IPS-18a (cell line): Measurements from ENCODE around the gene BMI1.

Experiments
- H3K27ac ChIP-seq: one replicate; pipeline ENCODE4 v1.5.1; 2013; ENCODE audit warnings: low read length
- H3K27me3 ChIP-seq: one replicate; pipeline ENCODE4 v1.6.1; 2013; ENCODE audit warnings: mild to moderate bottlenecking, low read length; ENCODE audit not compliant: control insufficient read depth, insufficient read depth
- H3K36me3 ChIP-seq: one replicate; pipeline ENCODE4 v1.6.1; 2013; ENCODE audit warnings: low read depth, low read length; ENCODE audit not compliant: control insufficient read depth
- H3K4me1 ChIP-seq: one replicate; pipeline ENCODE4 v1.6.1; 2013; ENCODE audit warnings: low read depth, low read length; ENCODE audit not compliant: control insufficient read depth
- H3K4me3 ChIP-seq: one replicate; pipeline ENCODE4 v1.5.1; 2013; ENCODE audit warnings: low read length
- H3K9ac ChIP-seq: one replicate; pipeline ENCODE4 v1.6.1; 2013; ENCODE audit warnings: mild to moderate bottlenecking, low read length, moderate library complexity
- H3K9me3 ChIP-seq: one replicate; pipeline ENCODE4 v1.6.1; 2013; ENCODE audit warnings: low read depth, low read length; ENCODE audit not compliant: control insufficient read depth

The BMI1 gene

GRCh38 chr10:22363305-22363704 is 42.4 kb downstream of the BMI1 start:
- H3K9me3 ChIP-seq, result no peaks in the 10 kb centered on the region
- H3K9ac ChIP-seq, result no peak overlapping the region
- H3K4me1 ChIP-seq, result no peaks in the 10 kb centered on the region
- no peak overlapping the region for H3K4me3 ChIP-seq
- H3K27me3 ChIP-seq, result no peaks in the 10 kb centered on the region
- H3K27ac ChIP-seq, result no peak overlapping the region
- H3K36me3 ChIP-seq, result no peaks in the 10 kb centered on the region

- Histone ChIP-seq H3K9ac (no peak overlapping the region), H3K9me3 (no peaks in the 10 kb centered on the region), H3K36me3 (no peaks in the 10 kb centered on the region), H3K27ac (no peak overlapping the region), H3K4me3 (no peak overlapping the region), H3K27me3 (no peaks in the 10 kb centered on the region), H3K4me1 (no peaks in the 10 kb centered on the region)
These were observed 43.7 kb downstream of the BMI1 start for GRCh38 chr10:22364407-22365140.

GRCh38 chr10:22365233-22365632 is 44.3 kb downstream of the BMI1 start:
- no peaks in the 10 kb centered on the region for H3K27me3 ChIP-seq
- no peak overlapping the region for H3K4me3 ChIP-seq

GRCh38 chr10:22365644-22366434 is 44.9 kb downstream of the BMI1 start:
- Histone ChIP-seq H3K4me1 (no peaks in the 10 kb centered on the region), H3K9ac (no peak overlapping the region), H3K4me3 (no peak overlapping the region), H3K36me3 (no peaks in the 10 kb centered on the region), H3K27ac (no peak overlapping the region), H3K27me3 (no peaks in the 10 kb centered on the region), H3K9me3 (no peaks in the 10 kb centered on the region)

More at GRCh38 chr10:22365233-22365632, 44.3 kb downstream of the BMI1 start:
- Histone ChIP-seq H3K4me1 (no peaks in the 10 kb centered on the region), H3K36me3 (no peaks in the 10 kb centered on the region), H3K9me3 (no peaks in the 10 kb centered on the region), H3K9ac (no peak overlapping the region), H3K27ac (no peak overlapping the region)

- Histone ChIP-seq H3K9ac (no peak overlapping the region), H3K9me3 (no peaks in the 10 kb centered on the region)
These were observed 45.5 kb downstream of the BMI1 start for GRCh38 chr10:22366435-22366703.

GRCh38 chr10:22366771-22367170 is 45.9 kb downstream of the BMI1 start:
- Histone ChIP-seq H3K9ac (no peak overlapping the region), H3K9me3 (no peaks in the 10 kb centered on the region), H3K27ac (no peak overlapping the region), H3K27me3 (no peaks in the 10 kb centered on the region), H3K36me3 (no peaks in the 10 kb centered on the region), H3K4me3 (no peak overlapping the region), H3K4me1 (no peaks in the 10 kb centered on the region)

More at GRCh38 chr10:22366435-22366703, 45.5 kb downstream of the BMI1 start:
- Histone ChIP-seq H3K36me3 (no peaks in the 10 kb centered on the region), H3K4me1 (no peaks in the 10 kb centered on the region), H3K27ac (no peak overlapping the region), H3K4me3 (no peak overlapping the region), H3K27me3 (no peaks in the 10 kb centered on the region)

- no peaks in the 10 kb centered on the region for H3K4me1 ChIP-seq
- no peaks in the 10 kb centered on the region for H3K9me3 ChIP-seq
- H3K36me3 ChIP-seq, result no peaks in the 10 kb centered on the region
- no peak overlapping the region for H3K27ac ChIP-seq
- no peak overlapping the region for H3K4me3 ChIP-seq
- H3K9ac ChIP-seq, result no peak overlapping the region
- no peaks in the 10 kb centered on the region for H3K27me3 ChIP-seq
These were observed 46.6 kb downstream of the BMI1 start for GRCh38 chr10:22367471-22367870.

GRCh38 chr10:22368402-22368801 is 47.5 kb downstream of the BMI1 start:
- Histone ChIP-seq H3K4me3 (no peak overlapping the region), H3K4me1 (no peaks in the 10 kb centered on the region)

GRCh38 chr10:22368981-22369380 is 48.1 kb downstream of the BMI1 start:
- H3K27ac ChIP-seq, result no peak overlapping the region
- H3K4me1 ChIP-seq, result no peaks in the 10 kb centered on the region
- H3K4me3 ChIP-seq, result no peak overlapping the region
- H3K9me3 ChIP-seq, result no peaks in the 10 kb centered on the region
- H3K36me3 ChIP-seq, result no peaks in the 10 kb centered on the region
- H3K27me3 ChIP-seq, result no peaks in the 10 kb centered on the region
- no peak overlapping the region for H3K9ac ChIP-seq

More at GRCh38 chr10:22368402-22368801, 47.5 kb downstream of the BMI1 start:
- H3K27me3 ChIP-seq, result no peaks in the 10 kb centered on the region
- no peak overlapping the region for H3K27ac ChIP-seq
- no peaks in the 10 kb centered on the region for H3K36me3 ChIP-seq
- no peak overlapping the region for H3K9ac ChIP-seq
- no peaks in the 10 kb centered on the region for H3K9me3 ChIP-seq

- Histone ChIP-seq H3K4me3 (no peak overlapping the region), H3K27me3 (no peaks in the 10 kb centered on the region), H3K27ac (no peak overlapping the region), H3K9ac (no peak overlapping the region), H3K9me3 (no peaks in the 10 kb centered on the region), H3K36me3 (no peaks in the 10 kb centered on the region), H3K4me1 (no peaks in the 10 kb centered on the region)
These were observed 48.7 kb downstream of the BMI1 start for GRCh38 chr10:22369434-22370072.

- H3K4me1 ChIP-seq, result no peaks in the 10 kb centered on the region
- no peak overlapping the region for H3K4me3 ChIP-seq
- H3K27ac ChIP-seq, result no peak overlapping the region
- H3K36me3 ChIP-seq, result no peaks in the 10 kb centered on the region
- no peaks in the 10 kb centered on the region for H3K9me3 ChIP-seq
- H3K27me3 ChIP-seq, result no peaks in the 10 kb centered on the region
- no peak overlapping the region for H3K9ac ChIP-seq
These were observed 49.4 kb downstream of the BMI1 start for GRCh38 chr10:22370320-22370719.
